CD14-positive monocyte (primary cell): ENCODE data around the gene HIF1AN. TPM values are rescaled to one million over a fixed set of nuclear protein-coding genes. Genes with fewer than 3 reads are reported as not detected.

Experiments
- DNase-seq, 3 donors: peaks; one replicate each; pipeline ENCODE4 v3.0.0-alpha.2; 2011 to 2022
- H2AFZ ChIP-seq: 2 replicates; pipeline ENCODE4 v1.6.0; 2012; ENCODE audit warnings: mild to moderate bottlenecking, low read depth, low read length, inconsistent platforms; ENCODE audit not compliant: insufficient read depth, poor library complexity, severe bottlenecking
- H3K27ac ChIP-seq, 2 donors: 1 replicate in 1 of 2; 2 replicates in 1 of 2; pipeline ENCODE4 v1.5.1; 2012 to 2013; ENCODE audit warnings: low read length in 2 of 2, control low read depth in 1 of 2, inconsistent platforms in 1 of 2, low read depth in 1 of 2, mild to moderate bottlenecking in 1 of 2
- H3K27me3 ChIP-seq, 2 donors: one replicate each; pipeline versions ENCODE4 v1.6.0 to v1.6.1; 2011 to 2013; ENCODE audit warnings: low read length in 2 of 2; ENCODE audit not compliant: control insufficient read depth in 2 of 2, insufficient read depth in 2 of 2
- H3K36me3 ChIP-seq, 2 donors: replicated peaks in 1 of 2; 1 replicate in 1 of 2; 2 replicates in 1 of 2; pipeline versions ENCODE4 v1.5.1 to v1.6.1; 2012 to 2013; ENCODE audit warnings: low read length in 2 of 2, control low read depth in 1 of 2, inconsistent platforms in 1 of 2, mild to moderate bottlenecking in 1 of 2; ENCODE audit not compliant: insufficient read depth in 2 of 2, control insufficient read depth in 1 of 2
- H3K4me1 ChIP-seq, 2 donors: 1 replicate in 1 of 2; 2 replicates in 1 of 2; pipeline versions ENCODE4 v1.5.1 to v1.6.1; 2012 to 2013; ENCODE audit warnings: low read length in 2 of 2, control low read depth in 1 of 2, inconsistent platforms in 1 of 2, mild to moderate bottlenecking in 1 of 2, moderate library complexity in 1 of 2; ENCODE audit not compliant: insufficient read depth in 2 of 2, control insufficient read depth in 1 of 2
- H3K4me2 ChIP-seq: replicated peaks from 2 replicates; pipeline ENCODE3; 2012; ENCODE audit warnings: low read length, moderate library complexity, mild to moderate bottlenecking; ENCODE audit not compliant: poor library complexity, severe bottlenecking; ENCODE audit errors: extremely low read depth
- H3K4me3 ChIP-seq, 3 experiments: fragments of 200-600 bp in 1 of 3; sonication (generic) in 1 of 3; replicated peaks in 1 of 3; 1 replicate in 2 of 3; 2 replicates in 1 of 3; pipeline ENCODE4 v1.5.1; 2011 to 2013; ENCODE audit warnings: low read length in 3 of 3, mild to moderate bottlenecking in 3 of 3, control low read depth in 2 of 3, low read depth in 2 of 3, inconsistent platforms in 1 of 3, moderate library complexity in 1 of 3
- H3K79me2 ChIP-seq: 2 replicates; pipeline ENCODE4 v1.6.0; 2012; ENCODE audit warnings: mild to moderate bottlenecking, control low read depth, inconsistent platforms, low read length, moderate library complexity; ENCODE audit not compliant: insufficient read depth
- H3K9ac ChIP-seq: 2 replicates; pipeline ENCODE4 v1.6.0; 2017; ENCODE audit warnings: low read length, mild to moderate bottlenecking; ENCODE audit not compliant: insufficient read depth, poor library complexity, severe bottlenecking
- H3K9me3 ChIP-seq, 2 donors: replicated peaks in 1 of 2; 1 replicate in 1 of 2; 2 replicates in 1 of 2; pipeline versions ENCODE4 v1.5.1 to v1.6.1; 2012 to 2013; ENCODE audit warnings: low read length in 2 of 2, control low read depth in 1 of 2; ENCODE audit not compliant: control insufficient read depth in 1 of 2, insufficient read depth in 1 of 2
- H4K20me1 ChIP-seq: 2 replicates; pipeline ENCODE4 v1.6.0; 2012; ENCODE audit warnings: mild to moderate bottlenecking, low read length, control low read depth, moderate library complexity; ENCODE audit not compliant: insufficient read depth
- H3K27ac Mint-ChIP-seq, 7 donors: one replicate each; pipeline ENCODE4 v1.8.0; 2020; ENCODE audit warnings: mild to moderate bottlenecking in 7 of 7, mixed read lengths in 7 of 7, moderate library complexity in 6 of 7, inconsistent platforms in 2 of 7
- H3K27me3 Mint-ChIP-seq, 3 donors: one replicate each; pipeline ENCODE4 v1.8.0; 2021 to 2022; ENCODE audit warnings: low read depth in 3 of 3, mild to moderate bottlenecking in 3 of 3, mixed read lengths in 3 of 3, moderate library complexity in 3 of 3, inconsistent platforms in 1 of 3
- H3K36me3 Mint-ChIP-seq, 2 donors: one replicate each; pipeline ENCODE4 v1.8.0; 2020; ENCODE audit warnings: mixed read lengths in 2 of 2, inconsistent platforms in 1 of 2, mild to moderate bottlenecking in 1 of 2
- H3K4me1 Mint-ChIP-seq: one replicate; pipeline ENCODE4 v1.8.0; 2020; ENCODE audit warnings: mild to moderate bottlenecking, mixed read lengths
- H3K4me3 Mint-ChIP-seq, 2 donors: one replicate each; pipeline ENCODE4 v1.8.0; 2020; ENCODE audit warnings: mild to moderate bottlenecking in 2 of 2, mixed read lengths in 2 of 2, moderate library complexity in 1 of 2
- H3K9me3 Mint-ChIP-seq, 7 donors: one replicate each; pipeline ENCODE4 v1.8.0; 2020 to 2022; ENCODE audit warnings: mixed read lengths in 7 of 7, mild to moderate bottlenecking in 6 of 7, moderate library complexity in 6 of 7, inconsistent platforms in 2 of 7
- CTCF ChIP-seq: fragments of 200-600 bp; IDR thresholded peaks from one replicate; pipeline ENCODE4 v1.8.0; 2022; ENCODE audit warnings: antibody characterized with exemption, mild to moderate bottlenecking
- WGBS: methylation state at CpG from one replicate; pipeline ENCODE4 v1.1.5; 2013; ENCODE audit warnings: missing lambda C conversion rate; ENCODE audit not compliant: insufficient coverage; 5-methylcytosine and 5-hydroxymethylcytosine counted together
- intact Hi-C, 2 donors: fragments of 100-400 bp; cut with micrococcal nuclease; formaldehyde crosslinking; loops; one replicate each; pipeline versions ENCODE4 v1.15.0 to v1.15.1; 2023
- polyA plus RNA-seq, 3 donors: library from polyadenylated mRNA; depleted of rRNA in 1 of 3; unstranded in 2 of 3; stranded (reverse) in 1 of 3; fragments of 300-500 nt in 2 of 3; fragments of >200 nt in 1 of 3; fragmentation: Illumina TruSeq in 2 of 3; gene quantifications; 1 replicate in 2 of 3; 2 replicates in 1 of 3; pipeline ENCODE4 v1.2.3, GENCODE V29; 2012 to 2021

The HIF1AN gene
- polyA plus RNA-seq, 3 donors = 8.5 to 25.3 (median 17.2) TPM

- H3K9me3 ChIP-seq = no peaks in the 10 kb centered on the region
- no peak for DNase-seq
- Mint-ChIP-seq H3K36me3 (peaks cover 50 to 59% of the 10 kb centered on the region in 2 donors), H3K27ac (no peak overlapping the region), H3K9me3 (no peaks in the 10 kb centered on the region), H3K27me3 (no peaks in the 10 kb centered on the region), H3K4me3 (no peak overlapping the region), H3K4me1 (peaks cover 10% of the 10 kb centered on the region)
- H4K20me1 ChIP-seq = no peaks in the 10 kb centered on the region
- TF ChIP-seq CTCF = no peak
- H3K27ac ChIP-seq = no peak overlapping the region
- no peak overlapping the region for H3K4me2 ChIP-seq
- H3K9ac ChIP-seq = no peak overlapping the region
- peaks cover 12% of the 10 kb centered on the region in 2 donors for H3K4me1 ChIP-seq
- intact Hi-C loops = no loop called here
- WGBS = 94% methylated on average over 6 of the region's 8 CpGs
- H3K4me3 ChIP-seq = no peak overlapping the region
- H3K36me3 ChIP-seq = peaks cover 23 to 47% of the 10 kb centered on the region in 2 donors
- no peak overlapping the region for H2AFZ ChIP-seq
- no peaks in the 10 kb centered on the region for H3K27me3 ChIP-seq
- no peaks in the 10 kb centered on the region for H3K79me2 ChIP-seq
These were observed 26.4 kb upstream of the HIF1AN start for GRCh38 chr10:100509241-100509840.

GRCh38 chr10:100510533-100511308 is 25.0 kb upstream of the HIF1AN start:
- no peak for DNase-seq
- Histone ChIP-seq H3K9me3 (no peaks in the 10 kb centered on the region), H3K4me3 (no peak overlapping the region), H4K20me1 (no peaks in the 10 kb centered on the region), H3K4me2 (no peak overlapping the region), H3K27me3 (no peaks in the 10 kb centered on the region), H3K27ac (no peak overlapping the region), H3K4me1 (peaks cover 12% of the 10 kb centered on the region in 2 donors), H3K79me2 (no peaks in the 10 kb centered on the region), H3K9ac (peak overlapping the region; percentile 13), H3K36me3 (peaks cover 19 to 44% of the 10 kb centered on the region in 2 donors), H2AFZ (no peak overlapping the region)
- H3K4me3 Mint-ChIP-seq = no peak overlapping the region
- 44% methylated on average over 4 of the region's 7 CpGs for WGBS
- intact Hi-C loops = no loop called here
- H3K27me3 Mint-ChIP-seq = no peaks in the 10 kb centered on the region
- peaks cover 43 to 54% of the 10 kb centered on the region in 2 donors for H3K36me3 Mint-ChIP-seq
- peak overlapping the region in 1 of 7 donors; percentile 36 for H3K27ac Mint-ChIP-seq
- no peak for TF ChIP-seq CTCF
- H3K4me1 Mint-ChIP-seq = peaks cover 10% of the 10 kb centered on the region
- no peaks in the 10 kb centered on the region for H3K9me3 Mint-ChIP-seq
